ENCODE measurements around the gene DNAH5.
A peak's percentile ranks its signal among the peaks of the same experiment; 100 is the strongest.
"Not testable (repeated sequence)": the region's sequence is repeated elsewhere in the genome, so short reads cannot be mapped to it uniquely, and the experiment has no call there.

DNAH5 gene

GRCh38 chr5:13987843-13988464 lies 43.5 kb upstream of the DNAH5 start:
- H3K4me3 ChIP-seq (replicated peaks in 1 of 2; ENCODE audit: low read depth in 2 of 2, low read length in 2 of 2): no peak overlapping the region
- peak; percentile 70 to 85 for DNase-seq (ENCODE audit: low read depth in 2 of 2)
- TF ChIP-seq, protein P1, sequence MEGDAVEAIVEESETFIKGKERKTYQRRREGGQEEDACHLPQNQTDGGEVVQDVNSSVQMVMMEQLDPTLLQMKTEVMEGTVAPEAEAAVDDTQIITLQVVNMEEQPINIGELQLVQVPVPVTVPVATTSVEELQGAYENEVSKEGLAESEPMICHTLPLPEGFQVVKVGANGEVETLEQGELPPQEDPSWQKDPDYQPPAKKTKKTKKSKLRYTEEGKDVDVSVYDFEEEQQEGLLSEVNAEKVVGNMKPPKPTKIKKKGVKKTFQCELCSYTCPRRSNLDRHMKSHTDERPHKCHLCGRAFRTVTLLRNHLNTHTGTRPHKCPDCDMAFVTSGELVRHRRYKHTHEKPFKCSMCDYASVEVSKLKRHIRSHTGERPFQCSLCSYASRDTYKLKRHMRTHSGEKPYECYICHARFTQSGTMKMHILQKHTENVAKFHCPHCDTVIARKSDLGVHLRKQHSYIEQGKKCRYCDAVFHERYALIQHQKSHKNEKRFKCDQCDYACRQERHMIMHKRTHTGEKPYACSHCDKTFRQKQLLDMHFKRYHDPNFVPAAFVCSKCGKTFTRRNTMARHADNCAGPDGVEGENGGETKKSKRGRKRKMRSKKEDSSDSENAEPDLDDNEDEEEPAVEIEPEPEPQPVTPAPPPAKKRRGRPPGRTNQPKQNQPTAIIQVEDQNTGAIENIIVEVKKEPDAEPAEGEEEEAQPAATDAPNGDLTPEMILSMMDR (IDR thresholded peaks at IDR 0.05; ENCODE audit: low read depth, low read length): peak; percentile 77

- TF ChIP-seq, protein P1 (IDR thresholded peaks at IDR 0.05; ENCODE audit: low read depth, low read length): no peak
- peak; percentile 91 to 94 for DNase-seq (ENCODE audit: low read depth in 2 of 2)
- peak overlapping the region in 1 of 2 donors; percentile 22 for H3K4me3 ChIP-seq (replicated peaks in 1 of 2; ENCODE audit: low read depth in 2 of 2, low read length in 2 of 2)
Measured at GRCh38 chr5:13985731-13986418, 41.4 kb upstream of the DNAH5 start.

- H3K4me3 ChIP-seq (replicated peaks in 1 of 2; ENCODE audit: low read depth in 2 of 2, low read length in 2 of 2); DNase-seq (ENCODE audit: low read depth in 2 of 2): not testable (repeated sequence)
Measured at GRCh38 chr5:13984888-13985287, 40.4 kb upstream of the DNAH5 start.

DNA sequence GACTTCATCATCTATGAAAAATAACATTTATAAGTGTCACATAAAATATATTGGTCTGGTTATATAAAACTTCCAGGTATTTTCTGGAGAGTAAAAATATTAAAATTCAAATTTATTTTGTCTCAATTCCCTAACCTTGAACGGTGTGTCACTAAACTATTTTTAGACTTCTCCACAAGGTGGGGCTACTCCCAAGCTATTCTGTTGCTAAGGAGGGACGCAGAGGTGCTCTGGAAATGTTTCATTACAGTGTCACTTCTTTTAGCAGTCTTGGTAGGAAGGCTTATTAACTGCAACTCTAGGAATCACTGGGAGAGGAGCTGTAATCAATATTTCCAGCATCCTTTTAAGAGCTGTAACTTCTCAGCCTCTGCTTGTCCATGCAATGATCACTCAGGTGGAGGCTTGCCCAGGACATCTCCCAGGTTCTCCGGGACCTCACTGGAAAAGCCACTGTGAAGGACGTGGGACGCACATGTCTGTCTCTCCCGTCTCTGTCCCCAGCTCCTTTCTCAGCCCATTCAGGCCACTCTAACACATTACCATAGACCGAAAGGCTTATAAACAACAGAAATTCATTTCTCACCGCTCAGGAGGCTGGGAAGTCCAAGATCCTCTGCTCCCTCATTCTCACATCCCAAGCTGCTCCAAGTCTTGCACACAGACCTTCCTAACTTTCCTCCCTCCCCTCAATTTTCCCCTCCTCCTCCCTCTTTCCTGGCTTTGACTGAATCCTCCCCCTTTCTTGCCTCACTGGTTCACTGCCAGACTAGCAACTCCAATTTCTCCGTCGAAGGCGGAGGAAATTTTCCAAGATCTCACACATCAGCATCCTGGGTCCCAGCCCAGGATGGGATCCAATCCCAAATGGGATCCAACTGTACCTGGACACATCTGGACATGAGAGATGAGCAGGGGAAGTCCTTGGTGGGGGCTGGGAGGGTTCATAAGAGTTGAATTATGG lies 32.7 kb upstream of the DNAH5 start:
- TF ChIP-seq, protein P1 (IDR thresholded peaks at IDR 0.05; ENCODE audit: low read depth, low read length): peak; percentile 41
- no peak overlapping the region for H3K4me3 ChIP-seq (replicated peaks in 1 of 2; ENCODE audit: low read depth in 2 of 2, low read length in 2 of 2)
- peak; percentile 48 to 71 for DNase-seq (ENCODE audit: low read depth in 2 of 2)

GRCh38 chr5:13976223-13976622 lies 31.7 kb upstream of the DNAH5 start:
- TF ChIP-seq, protein P1 (IDR thresholded peaks at IDR 0.05; ENCODE audit: low read depth, low read length): no peak
- no peak overlapping the region for H3K4me3 ChIP-seq (replicated peaks in 1 of 2; ENCODE audit: low read depth in 2 of 2, low read length in 2 of 2)
- DNase-seq (ENCODE audit: low read depth in 2 of 2): no peak

DNA sequence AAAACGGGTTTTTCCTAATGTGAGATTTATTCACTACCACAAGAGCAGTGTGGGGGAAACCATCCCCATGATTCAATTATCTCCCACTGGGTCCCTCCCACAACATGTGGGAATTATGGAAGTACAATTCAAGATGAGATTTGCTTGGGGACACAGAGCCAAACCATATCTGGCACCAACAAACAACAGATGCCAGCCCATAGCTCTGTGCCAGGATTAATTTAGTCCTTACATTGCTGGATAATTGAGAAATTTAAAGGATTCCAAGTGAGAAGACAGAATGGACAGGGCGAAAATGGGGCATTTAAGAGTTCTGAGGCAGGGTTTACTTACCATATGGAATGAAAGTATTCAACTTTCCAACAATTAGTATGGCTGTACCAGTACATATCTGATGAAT lies 30.8 kb upstream of the DNAH5 start:
- TF ChIP-seq, protein P1 (IDR thresholded peaks at IDR 0.05; ENCODE audit: low read depth, low read length): no peak
- H3K4me3 ChIP-seq (replicated peaks in 1 of 2; ENCODE audit: low read depth in 2 of 2, low read length in 2 of 2): no peak overlapping the region
- DNase-seq (ENCODE audit: low read depth in 2 of 2): no peak

GRCh38 chr5:13973724-13974123 lies 29.2 kb upstream of the DNAH5 start:
- DNase-seq (ENCODE audit: low read depth in 2 of 2): no peak
- TF ChIP-seq, protein P1 (IDR thresholded peaks at IDR 0.05; ENCODE audit: low read depth, low read length): no peak
- no peak overlapping the region for H3K4me3 ChIP-seq (replicated peaks in 1 of 2; ENCODE audit: low read depth in 2 of 2, low read length in 2 of 2)

All from cardiac fibroblast (primary cell).